GM19239 (cell line): ENCODE data around the gene FRMD1.

ENCODE experiments used
- DNase-seq: peaks from one replicate; pipeline ENCODE4 v3.0.0; 2011; ENCODE audit warnings: low spot score; ENCODE audit not compliant: insufficient read length
- FAIRE-seq: peaks from 2 replicates; lab custom pipeline; 2011; peaks lifted over from hg19 to GRCh38; lab: Jason Lieb, UNC

Gene FRMD1

GRCh38 chr6:168047841-168048723 lies 30.9 kb downstream of the FRMD1 start:
- no peak for FAIRE-seq
- no peak for DNase-seq

GRCh38 chr6:168046696-168047095 lies 32.3 kb downstream of the FRMD1 start:
- FAIRE-seq (no peak), DNase-seq (no peak)

GRCh38 chr6:168045706-168046620 lies 33.0 kb downstream of the FRMD1 start:
- DNase-seq (no peak), FAIRE-seq (no peak)

- FAIRE-seq (no peak), DNase-seq (no peak)
These were observed 33.8 kb downstream of the FRMD1 start for GRCh38 chr6:168045141-168045691.

- FAIRE-seq (no peak), DNase-seq (no peak)
These were observed 34.4 kb downstream of the FRMD1 start for GRCh38 chr6:168044521-168045130.

GRCh38 chr6:168043848-168044415 lies 35.1 kb downstream of the FRMD1 start:
- FAIRE-seq = no peak
- DNase-seq = no peak

- DNase-seq (no peak), FAIRE-seq (no peak)
These were observed 35.7 kb downstream of the FRMD1 start for GRCh38 chr6:168043193-168043847.

GRCh38 chr6:168042426-168043192 lies 36.4 kb downstream of the FRMD1 start:
- FAIRE-seq (no peak), DNase-seq (no peak)

- no peak for FAIRE-seq
- no peak for DNase-seq
These were observed 37.1 kb downstream of the FRMD1 start for GRCh38 chr6:168041928-168042327.

GRCh38 chr6:168040856-168041496 lies 38.0 kb downstream of the FRMD1 start:
- no peak for FAIRE-seq
- DNase-seq = no peak

GRCh38 chr6:168039849-168040248 lies 39.2 kb downstream of the FRMD1 start:
- DNase-seq (no peak), FAIRE-seq (no peak)

- no peak for DNase-seq
- no peak for FAIRE-seq
These were observed 39.7 kb downstream of the FRMD1 start for GRCh38 chr6:168039301-168039700.

GRCh38 chr6:168038576-168039140 lies 40.4 kb downstream of the FRMD1 start:
- FAIRE-seq = no peak

GRCh38 chr6:168037856-168038255 lies 41.2 kb downstream of the FRMD1 start:
- DNase-seq = no peak
- FAIRE-seq = no peak

More at GRCh38 chr6:168038576-168039140, 40.4 kb downstream of the FRMD1 start:
- DNase-seq = no peak

GRCh38 chr6:168037242-168037641 lies 41.8 kb downstream of the FRMD1 start:
- no peak for FAIRE-seq
- no peak for DNase-seq

GRCh38 chr6:168035661-168036545 lies 43.1 kb downstream of the FRMD1 start:
- FAIRE-seq (no peak), DNase-seq (no peak)

GRCh38 chr6:168035098-168035660 lies 43.8 kb downstream of the FRMD1 start:
- DNase-seq = no peak
- FAIRE-seq = no peak
